Peyer's patch (tissue), 4 donors: ENCODE measurements around the gene SAMMSON.

ENCODE experiments used
- POLR2A ChIP-seq, 2 donors: fragments of 450-650 bp; IDR thresholded peaks; one replicate each; pipeline ENCODE4 v1.5.1; 2017; ENCODE audit warnings: antibody characterized with exemption in 2 of 2, mild to moderate bottlenecking in 2 of 2, moderate library complexity in 2 of 2
- TF ChIP-seq, protein P1 (sequence below), 6 experiments: fragments of 450-650 bp in 4 of 6; fragments of 200-600 bp in 2 of 6; sonication (generic) in 1 of 6; IDR thresholded peaks; one replicate each; pipeline ENCODE4 v1.5.1; 2017 to 2019; ENCODE audit warnings: antibody characterized with exemption in 6 of 6, mild to moderate bottlenecking in 3 of 6, moderate library complexity in 1 of 6

GRCh38 chr3:69970827-69971226, 28.7 kb upstream of the SAMMSON start:
- TF ChIP-seq, protein P1, sequence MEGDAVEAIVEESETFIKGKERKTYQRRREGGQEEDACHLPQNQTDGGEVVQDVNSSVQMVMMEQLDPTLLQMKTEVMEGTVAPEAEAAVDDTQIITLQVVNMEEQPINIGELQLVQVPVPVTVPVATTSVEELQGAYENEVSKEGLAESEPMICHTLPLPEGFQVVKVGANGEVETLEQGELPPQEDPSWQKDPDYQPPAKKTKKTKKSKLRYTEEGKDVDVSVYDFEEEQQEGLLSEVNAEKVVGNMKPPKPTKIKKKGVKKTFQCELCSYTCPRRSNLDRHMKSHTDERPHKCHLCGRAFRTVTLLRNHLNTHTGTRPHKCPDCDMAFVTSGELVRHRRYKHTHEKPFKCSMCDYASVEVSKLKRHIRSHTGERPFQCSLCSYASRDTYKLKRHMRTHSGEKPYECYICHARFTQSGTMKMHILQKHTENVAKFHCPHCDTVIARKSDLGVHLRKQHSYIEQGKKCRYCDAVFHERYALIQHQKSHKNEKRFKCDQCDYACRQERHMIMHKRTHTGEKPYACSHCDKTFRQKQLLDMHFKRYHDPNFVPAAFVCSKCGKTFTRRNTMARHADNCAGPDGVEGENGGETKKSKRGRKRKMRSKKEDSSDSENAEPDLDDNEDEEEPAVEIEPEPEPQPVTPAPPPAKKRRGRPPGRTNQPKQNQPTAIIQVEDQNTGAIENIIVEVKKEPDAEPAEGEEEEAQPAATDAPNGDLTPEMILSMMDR (IDR thresholded peaks at IDR 0.05): no peak
- TF ChIP-seq POLR2A (IDR thresholded peaks at IDR 0.05): no peak
